HL-60 (cell line): Measurements from ENCODE around the gene KIFC3.

Experiments
- DNase-seq, 2 experiments: peaks; one replicate each; pipeline ENCODE4 v3.0.0-alpha.2; 2010 to 2020; ENCODE audit warnings: low read depth in 1 of 2, low spot score in 1 of 2
- H3K27ac ChIP-seq: fragments of 250-450 bp; sonication (Bioruptor Pico); replicated peaks from 2 replicates; pipeline ENCODE4 v1.5.1; 2020; ENCODE audit warnings: mild to moderate bottlenecking, moderate library complexity
- H3K27me3 ChIP-seq: fragments of 250-450 bp; sonication (Bioruptor Pico); 2 replicates; pipeline ENCODE4 v1.5.1; 2021; ENCODE audit warnings: mild to moderate bottlenecking, moderate library complexity; ENCODE audit not compliant: insufficient read depth, poor library complexity, severe bottlenecking
- H3K4me3 ChIP-seq: replicated peaks from 2 replicates; pipeline ENCODE4 v1.5.1; 2011; ENCODE audit warnings: mild to moderate bottlenecking, control low read depth, low read length; ENCODE audit not compliant: insufficient read depth
- GABPA ChIP-seq: IDR thresholded peaks from 2 replicates; pipeline ENCODE4 v1.6.1; 2012; ENCODE audit warnings: low read depth
- POLR2AphosphoS5 ChIP-seq: IDR thresholded peaks from 2 replicates; pipeline ENCODE4 v1.6.1; 2012; ENCODE audit warnings: low read depth
- SPI1 ChIP-seq: IDR thresholded peaks from 2 replicates; pipeline ENCODE4 v1.6.1; 2012; ENCODE audit warnings: low read depth, mild to moderate bottlenecking, borderline replicate concordance
- TF ChIP-seq, protein P1 (sequence below): IDR thresholded peaks from one replicate; pipeline ENCODE4 v1.5.1; 2011; ENCODE audit warnings: low read length, control low read depth, inconsistent platforms; ENCODE audit not compliant: insufficient read depth
- TF ChIP-seq, protein P2 (sequence below): IDR thresholded peaks from 2 replicates; pipeline ENCODE4 v1.6.1; 2012; ENCODE audit warnings: low read depth; ENCODE audit not compliant: insufficient replicate concordance

Gene KIFC3

DNA sequence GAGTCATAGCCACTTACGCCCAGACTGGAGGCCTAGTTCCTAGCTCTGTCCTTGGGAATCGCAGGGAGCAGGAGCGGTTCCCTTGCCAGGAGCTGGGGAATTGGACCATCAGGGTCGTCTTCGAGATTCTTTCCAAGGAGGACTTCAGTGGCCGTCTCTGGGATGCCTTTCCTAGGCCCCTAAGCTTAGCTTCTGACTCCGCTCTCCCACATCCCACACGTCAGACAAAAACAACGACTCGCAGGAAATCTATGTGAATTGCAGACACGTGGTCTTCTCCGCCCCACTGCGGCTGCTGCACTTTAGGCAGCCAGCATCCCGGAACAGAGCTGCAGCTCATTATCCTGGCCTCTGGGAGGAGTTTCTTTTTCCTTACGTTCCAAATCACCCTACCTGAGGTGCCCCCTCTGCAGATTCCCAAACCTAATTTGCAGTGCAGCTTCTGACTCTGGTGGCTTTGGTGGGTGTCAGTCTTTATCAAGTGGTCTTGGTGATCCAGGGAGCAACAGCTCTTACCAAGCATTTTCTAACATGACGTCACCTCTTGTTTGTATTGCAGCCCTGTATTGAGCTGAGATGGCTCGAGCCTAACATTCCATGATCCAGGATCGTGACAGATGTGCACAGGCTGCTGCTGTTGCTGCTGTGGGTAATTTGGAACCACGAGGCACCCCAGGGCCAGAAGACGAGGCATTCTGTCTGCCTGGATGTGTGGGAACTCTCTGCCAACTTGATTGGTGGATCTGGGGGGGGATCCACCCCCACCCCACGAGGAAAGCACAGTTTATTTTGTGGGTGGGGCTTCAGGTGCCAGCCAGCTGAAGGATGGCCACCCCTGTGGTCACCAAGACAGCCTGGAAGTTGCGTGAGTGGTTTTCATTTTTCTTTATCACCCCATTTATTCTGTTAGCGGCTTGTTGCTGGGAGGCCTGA lies 65.6 kb downstream of the KIFC3 start:
- peak overlapping the region; percentile 98 for H3K4me3 ChIP-seq
- H3K27ac ChIP-seq = peak overlapping the region; percentile 90
- H3K27me3 ChIP-seq = no peaks in the 10 kb centered on the region
- peak; percentile 45 to 70 for DNase-seq
- TF ChIP-seq POLR2AphosphoS5 = 0 out of 2 replicates have a peak, but pooled peaks have one; percentile 2
- TF ChIP-seq, protein P1, sequence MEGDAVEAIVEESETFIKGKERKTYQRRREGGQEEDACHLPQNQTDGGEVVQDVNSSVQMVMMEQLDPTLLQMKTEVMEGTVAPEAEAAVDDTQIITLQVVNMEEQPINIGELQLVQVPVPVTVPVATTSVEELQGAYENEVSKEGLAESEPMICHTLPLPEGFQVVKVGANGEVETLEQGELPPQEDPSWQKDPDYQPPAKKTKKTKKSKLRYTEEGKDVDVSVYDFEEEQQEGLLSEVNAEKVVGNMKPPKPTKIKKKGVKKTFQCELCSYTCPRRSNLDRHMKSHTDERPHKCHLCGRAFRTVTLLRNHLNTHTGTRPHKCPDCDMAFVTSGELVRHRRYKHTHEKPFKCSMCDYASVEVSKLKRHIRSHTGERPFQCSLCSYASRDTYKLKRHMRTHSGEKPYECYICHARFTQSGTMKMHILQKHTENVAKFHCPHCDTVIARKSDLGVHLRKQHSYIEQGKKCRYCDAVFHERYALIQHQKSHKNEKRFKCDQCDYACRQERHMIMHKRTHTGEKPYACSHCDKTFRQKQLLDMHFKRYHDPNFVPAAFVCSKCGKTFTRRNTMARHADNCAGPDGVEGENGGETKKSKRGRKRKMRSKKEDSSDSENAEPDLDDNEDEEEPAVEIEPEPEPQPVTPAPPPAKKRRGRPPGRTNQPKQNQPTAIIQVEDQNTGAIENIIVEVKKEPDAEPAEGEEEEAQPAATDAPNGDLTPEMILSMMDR = no peak
- TF ChIP-seq, protein P2, sequence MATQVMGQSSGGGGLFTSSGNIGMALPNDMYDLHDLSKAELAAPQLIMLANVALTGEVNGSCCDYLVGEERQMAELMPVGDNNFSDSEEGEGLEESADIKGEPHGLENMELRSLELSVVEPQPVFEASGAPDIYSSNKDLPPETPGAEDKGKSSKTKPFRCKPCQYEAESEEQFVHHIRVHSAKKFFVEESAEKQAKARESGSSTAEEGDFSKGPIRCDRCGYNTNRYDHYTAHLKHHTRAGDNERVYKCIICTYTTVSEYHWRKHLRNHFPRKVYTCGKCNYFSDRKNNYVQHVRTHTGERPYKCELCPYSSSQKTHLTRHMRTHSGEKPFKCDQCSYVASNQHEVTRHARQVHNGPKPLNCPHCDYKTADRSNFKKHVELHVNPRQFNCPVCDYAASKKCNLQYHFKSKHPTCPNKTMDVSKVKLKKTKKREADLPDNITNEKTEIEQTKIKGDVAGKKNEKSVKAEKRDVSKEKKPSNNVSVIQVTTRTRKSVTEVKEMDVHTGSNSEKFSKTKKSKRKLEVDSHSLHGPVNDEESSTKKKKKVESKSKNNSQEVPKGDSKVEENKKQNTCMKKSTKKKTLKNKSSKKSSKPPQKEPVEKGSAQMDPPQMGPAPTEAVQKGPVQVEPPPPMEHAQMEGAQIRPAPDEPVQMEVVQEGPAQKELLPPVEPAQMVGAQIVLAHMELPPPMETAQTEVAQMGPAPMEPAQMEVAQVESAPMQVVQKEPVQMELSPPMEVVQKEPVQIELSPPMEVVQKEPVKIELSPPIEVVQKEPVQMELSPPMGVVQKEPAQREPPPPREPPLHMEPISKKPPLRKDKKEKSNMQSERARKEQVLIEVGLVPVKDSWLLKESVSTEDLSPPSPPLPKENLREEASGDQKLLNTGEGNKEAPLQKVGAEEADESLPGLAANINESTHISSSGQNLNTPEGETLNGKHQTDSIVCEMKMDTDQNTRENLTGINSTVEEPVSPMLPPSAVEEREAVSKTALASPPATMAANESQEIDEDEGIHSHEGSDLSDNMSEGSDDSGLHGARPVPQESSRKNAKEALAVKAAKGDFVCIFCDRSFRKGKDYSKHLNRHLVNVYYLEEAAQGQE = no peak

DNA sequence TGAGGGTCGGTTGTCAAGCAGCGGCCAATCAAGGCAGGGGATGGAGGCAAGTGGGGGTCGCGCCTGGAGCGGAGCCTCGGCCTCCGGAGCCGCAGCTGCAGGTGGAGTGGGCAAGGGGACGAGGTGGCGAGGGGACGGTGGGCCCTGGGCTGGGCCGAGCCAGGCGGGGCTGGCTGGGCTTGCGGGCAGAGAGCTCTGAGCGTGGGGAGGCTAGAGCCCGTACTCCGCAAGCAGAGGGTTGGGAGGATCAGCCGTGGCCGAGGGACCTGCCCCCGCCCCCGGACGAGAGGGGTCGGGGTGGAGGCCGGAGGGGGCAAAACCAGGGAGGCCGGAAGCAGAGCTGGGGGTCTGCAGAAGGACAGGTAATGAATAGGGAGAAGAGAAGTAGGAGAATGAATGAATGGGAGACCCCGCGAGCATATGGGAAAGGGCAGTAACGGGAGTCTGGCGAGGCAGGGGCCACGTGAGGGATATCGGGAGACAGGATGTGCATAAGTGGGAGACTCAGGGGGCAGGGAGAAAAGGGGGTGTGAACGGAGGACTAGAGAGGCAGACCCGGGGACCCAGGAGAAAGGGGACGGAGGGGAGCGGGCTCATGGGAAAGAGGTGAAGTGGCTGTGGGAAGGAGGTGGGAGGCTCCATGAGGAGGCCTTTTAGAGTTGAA lies 66.4 kb downstream of the KIFC3 start, which contains the start of gene KATNB1:
KATNB1 (plus strand) TSS at position 16 of the 664 bp plus-strand sequence. CDS start 1,474 bp downstream, outside the sequence.
- no peak for DNase-seq
- Histone ChIP-seq H3K27ac (peak within 1 kb of the TSS; percentile 90), H3K4me3 (peak within 1 kb of the TSS; percentile 98), H3K27me3 (no peaks in the 10 kb centered on the region)
- TF ChIP-seq SPI1 (no peak), POLR2AphosphoS5 (peak; percentile 57; the same call in 1 of the 2 replicates)

DNA sequence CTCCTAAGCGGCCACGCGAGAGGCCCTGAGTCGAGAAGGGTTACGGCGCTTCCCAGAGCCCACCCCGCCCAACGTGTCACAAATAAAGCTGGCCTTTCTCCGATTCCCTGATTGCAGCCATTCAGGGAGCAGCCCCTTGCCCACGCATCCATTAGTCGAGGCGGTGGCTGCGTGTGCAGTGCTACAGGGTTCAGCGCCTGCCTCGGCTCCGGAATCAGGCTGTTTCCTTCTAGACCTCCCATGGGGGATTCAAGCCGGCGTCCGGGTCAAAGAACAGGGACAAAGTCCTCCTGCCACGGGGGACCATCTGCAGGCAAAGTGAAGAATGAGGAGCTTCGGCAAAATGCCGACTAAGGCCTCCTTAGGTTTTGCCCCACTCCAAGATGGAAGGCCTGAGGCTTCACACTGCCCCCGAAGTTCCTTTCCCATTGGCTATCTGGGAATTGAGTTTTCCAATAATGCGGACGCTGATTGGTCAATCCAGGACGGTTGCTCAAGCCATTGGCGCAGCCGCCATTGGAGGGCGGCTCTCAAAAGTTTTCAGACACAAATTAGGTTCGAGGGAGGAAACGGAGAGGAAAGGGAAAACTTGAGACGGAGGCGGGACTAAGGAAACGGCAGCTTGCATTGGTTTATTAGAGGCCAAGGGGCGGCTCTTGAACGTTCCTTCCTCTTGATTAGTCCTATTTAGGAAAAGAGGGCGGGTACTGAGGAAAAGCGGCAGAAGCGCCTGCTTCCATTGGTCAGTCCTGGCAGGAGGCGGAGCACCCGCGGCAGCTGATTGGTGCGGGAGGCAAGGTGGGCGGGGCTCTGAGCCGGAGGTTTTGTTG lies 67.2 kb downstream of the KIFC3 start:
- Histone ChIP-seq H3K27ac (peak overlapping the region; percentile 90), H3K27me3 (no peaks in the 10 kb centered on the region), H3K4me3 (peak overlapping the region; percentile 98)
- DNase-seq = peak; percentile 99 to 100
- TF ChIP-seq, protein P1 = no peak
- TF ChIP-seq GABPA (peak; percentile 67), SPI1 (peak; percentile 54; the same call in 1 of the 2 replicates), POLR2AphosphoS5 (peak; percentile 68)
- TF ChIP-seq, protein P2 = peak; percentile 63
